Fibroblast of mammary gland (primary cell): ENCODE measurements around the gene SOCS2.

Source experiments
- DNase-seq: peaks from one replicate; pipeline ENCODE4 v3.0.0-alpha.2; 2010; ENCODE audit warnings: low read depth
- H3K4me3 ChIP-seq: 2 replicates; pipeline ENCODE4 v1.5.1; 2011; ENCODE audit warnings: low read depth, mild to moderate bottlenecking, low read length, moderate library complexity; ENCODE audit not compliant: control insufficient read depth
- TF ChIP-seq, protein P1 (sequence below): conservative IDR thresholded peaks from 2 replicates; pipeline ENCODE4 v1.5.1; 2011; ENCODE audit warnings: low read depth, low read length, inconsistent platforms; ENCODE audit not compliant: control insufficient read depth, insufficient read depth

Gene SOCS2

DNA sequence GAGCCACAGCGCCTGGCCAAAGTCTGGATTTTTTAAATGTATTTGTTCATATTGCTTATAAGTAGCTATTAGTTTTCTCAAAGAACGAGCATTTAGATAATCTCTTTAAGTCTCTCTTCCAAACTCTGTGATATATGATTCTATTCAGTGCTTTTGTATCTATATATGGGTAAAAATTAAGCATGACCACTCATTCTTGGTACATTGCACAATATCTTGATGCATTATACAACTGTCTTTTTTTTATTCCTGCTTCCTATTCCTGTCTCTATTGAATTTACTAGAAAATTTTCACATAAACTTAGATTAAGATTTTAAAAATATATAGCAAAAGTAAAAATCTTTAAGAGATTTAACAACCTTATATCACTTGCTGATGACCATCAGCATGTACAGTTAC is 29.1 kb downstream of the SOCS2 start:
- DNase-seq, result no peak
- H3K4me3 ChIP-seq, result no peak overlapping the region
- TF ChIP-seq, protein P1, sequence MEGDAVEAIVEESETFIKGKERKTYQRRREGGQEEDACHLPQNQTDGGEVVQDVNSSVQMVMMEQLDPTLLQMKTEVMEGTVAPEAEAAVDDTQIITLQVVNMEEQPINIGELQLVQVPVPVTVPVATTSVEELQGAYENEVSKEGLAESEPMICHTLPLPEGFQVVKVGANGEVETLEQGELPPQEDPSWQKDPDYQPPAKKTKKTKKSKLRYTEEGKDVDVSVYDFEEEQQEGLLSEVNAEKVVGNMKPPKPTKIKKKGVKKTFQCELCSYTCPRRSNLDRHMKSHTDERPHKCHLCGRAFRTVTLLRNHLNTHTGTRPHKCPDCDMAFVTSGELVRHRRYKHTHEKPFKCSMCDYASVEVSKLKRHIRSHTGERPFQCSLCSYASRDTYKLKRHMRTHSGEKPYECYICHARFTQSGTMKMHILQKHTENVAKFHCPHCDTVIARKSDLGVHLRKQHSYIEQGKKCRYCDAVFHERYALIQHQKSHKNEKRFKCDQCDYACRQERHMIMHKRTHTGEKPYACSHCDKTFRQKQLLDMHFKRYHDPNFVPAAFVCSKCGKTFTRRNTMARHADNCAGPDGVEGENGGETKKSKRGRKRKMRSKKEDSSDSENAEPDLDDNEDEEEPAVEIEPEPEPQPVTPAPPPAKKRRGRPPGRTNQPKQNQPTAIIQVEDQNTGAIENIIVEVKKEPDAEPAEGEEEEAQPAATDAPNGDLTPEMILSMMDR, result no peak

DNA sequence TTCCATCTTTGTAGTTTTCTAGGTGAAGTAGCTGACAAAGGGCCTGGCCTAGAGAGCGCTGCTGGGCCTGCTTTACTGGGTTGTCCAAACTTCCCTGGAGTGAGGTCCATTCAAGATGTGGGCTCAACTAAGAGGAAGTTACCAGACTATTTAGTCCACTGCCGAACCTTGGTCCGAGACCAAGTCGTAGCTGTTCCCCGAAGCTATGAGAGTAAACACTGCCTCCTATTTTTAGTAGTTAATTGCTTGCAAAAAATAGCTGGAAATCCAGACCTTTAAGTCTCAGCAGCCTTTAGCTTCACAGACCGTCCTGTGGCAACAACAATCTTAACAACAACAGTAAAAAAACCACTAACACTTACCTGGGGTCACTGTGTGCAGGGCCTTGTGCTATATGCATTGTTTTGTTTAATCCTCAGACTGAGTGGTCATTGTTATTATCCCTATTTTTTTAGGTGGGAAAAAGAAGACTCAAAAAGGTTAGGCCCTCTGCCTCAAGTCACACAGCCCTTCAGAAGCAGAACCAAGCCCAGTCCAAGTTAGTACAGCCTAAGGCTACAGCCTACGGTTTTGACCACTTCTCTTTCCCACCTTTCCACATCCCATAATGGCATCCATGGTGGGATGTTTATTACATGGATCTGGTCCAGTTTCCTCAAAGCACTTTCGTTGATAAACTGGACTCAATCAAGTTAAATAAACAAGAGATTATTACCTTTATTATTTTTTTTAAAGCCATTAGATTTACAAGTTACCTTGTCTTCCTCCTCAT is 30.6 kb downstream of the SOCS2 start:
- no peak overlapping the region for H3K4me3 ChIP-seq
- TF ChIP-seq, protein P1, result no peak
- DNase-seq, result no peak

DNA sequence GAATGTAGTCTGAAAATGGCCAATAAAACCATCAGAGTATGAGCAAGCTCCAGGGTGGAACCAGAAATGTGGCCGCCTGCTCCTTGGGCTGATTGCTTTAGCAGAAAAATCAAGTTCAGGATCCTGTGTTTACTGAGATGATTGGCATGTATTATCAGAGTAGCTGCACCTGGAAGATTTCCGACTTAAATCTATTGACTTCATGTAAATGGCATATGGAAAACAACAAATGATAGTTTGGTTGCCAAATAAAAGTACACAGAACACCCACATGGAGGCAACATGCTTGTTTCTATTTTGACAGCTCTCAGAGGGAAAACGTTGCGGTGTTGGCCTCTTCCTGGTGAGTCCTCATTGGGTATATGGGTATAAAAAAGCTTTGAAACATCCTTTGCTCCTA is 31.3 kb downstream of the SOCS2 start:
- TF ChIP-seq, protein P1, result no peak
- no peak overlapping the region for H3K4me3 ChIP-seq
- no peak for DNase-seq

DNA sequence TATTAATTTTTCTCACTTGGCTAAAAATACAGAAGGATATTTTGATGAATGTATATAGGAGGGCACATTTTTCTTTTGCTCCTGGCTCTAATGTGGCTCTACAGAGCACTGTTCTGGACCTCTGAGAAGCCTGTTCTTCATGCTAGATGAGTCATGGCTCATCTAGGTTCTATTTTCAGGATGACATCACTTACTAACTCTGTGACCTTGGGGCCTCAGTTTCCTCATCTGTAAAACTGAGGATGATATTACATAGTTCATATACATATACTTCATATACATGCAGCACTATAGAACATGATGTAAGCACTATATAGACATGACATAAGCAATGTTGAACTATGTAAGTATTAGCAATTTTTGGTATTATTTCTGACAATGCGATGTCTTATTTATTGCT is 35.8 kb downstream of the SOCS2 start:
- peak; percentile 17 for DNase-seq
- no peak overlapping the region for H3K4me3 ChIP-seq
- TF ChIP-seq, protein P1, result no peak

- DNase-seq, result peak; percentile 43
- TF ChIP-seq, protein P1, result no peak
Measured at GRCh38 chr12:93609281-93610192, 37.1 kb downstream of the SOCS2 start.

GRCh38 chr12:93612776-93613175 is 40.3 kb downstream of the SOCS2 start:
- H3K4me3 ChIP-seq, result no peak overlapping the region
- TF ChIP-seq, protein P1, result no peak
- DNase-seq, result no peak

More at GRCh38 chr12:93609281-93610192, 37.1 kb downstream of the SOCS2 start:
- no peak overlapping the region for H3K4me3 ChIP-seq
